Measurements from ENCODE around the gene DLAT. TPM values are rescaled to one million over a fixed set of nuclear protein-coding genes. Genes with fewer than 3 reads are reported as not detected.

Gene DLAT
- total and polyA plus RNA-seq, 2 experiments from 2014 or later, result 31.8 to 66.5 TPM

- peak; percentile 92 for DNase-seq (ENCODE audit: low spot score)
- peak; percentile 93 for ATAC-seq
- no peaks in the 10 kb centered on the region for H3K9me2 ChIP-seq (ENCODE audit: insufficient read depth)
- TF ChIP-seq NANOG (IDR thresholded peaks at IDR 0.05; ENCODE audit: borderline replicate concordance) (no peak), CTCF (conservative IDR thresholded peaks at IDR 0.05; ENCODE audit: low read depth in 2 of 2) (no peak), STAT1 (IDR thresholded peaks at IDR 0.05; ENCODE audit: unreplicated experiment) (no peak), ETS1 (IDR thresholded peaks at IDR 0.05) (no peak), EZH2 (IDR thresholded peaks at IDR 0.05; ENCODE audit: low read depth, unreplicated experiment) (no peak), POLR2AphosphoS5 (IDR thresholded peaks at IDR 0.05; ENCODE audit: low read depth) (peak; percentile 78), ZNF114 (CRISPR knock-in tag; IDR thresholded peaks at IDR 0.05) (no peak), CREB1 (CRISPR knock-in tag; IDR thresholded peaks at IDR 0.05; ENCODE audit: low read depth) (0 out of 2 replicates have a peak, but pooled peaks have one; percentile 5)
- H3K79me2 ChIP-seq (replicated peaks; ENCODE audit: insufficient read depth), result peaks cover 20% of the 10 kb centered on the region
- peak within 1 kb of the TSS; percentile 87 for H2AFZ ChIP-seq
- Mint-ChIP-seq H3K4me3 (peak within 1 kb of the TSS; percentile 97), H3K36me3 (ENCODE audit: low read depth) (peaks cover 20% of the 10 kb centered on the region), H3K9me3 (no peaks in the 10 kb centered on the region), H3K27me3 (ENCODE audit: insufficient read depth, low read depth, poor library complexity) (peaks cover 10% of the 10 kb centered on the region), H3K27ac (peak within 1 kb of the TSS; percentile 100), H3K4me1 (peaks cover 8% of the 10 kb centered on the region)
- H4K20me1 ChIP-seq (replicated peaks; ENCODE audit: insufficient read depth), result no peaks in the 10 kb centered on the region; the same call in 1 of the 2 replicates
- peaks cover 9% of the 10 kb centered on the region; the same call in 1 of the 2 replicates for H3K36me3 ChIP-seq (ENCODE audit: insufficient read depth)
- H3K27ac ChIP-seq (ENCODE audit: low read depth), result peak within 1 kb of the TSS; percentile 98
- no peaks in the 10 kb centered on the region for H3F3A ChIP-seq (replicated peaks; ENCODE audit: low read depth)
- H3K27me3 ChIP-seq (ENCODE audit: insufficient read depth), result no peaks in the 10 kb centered on the region
- peaks cover 5% of the 10 kb centered on the region for H3K4me1 ChIP-seq (ENCODE audit: insufficient read depth)
- H3K4me2 ChIP-seq, result peak within 1 kb of the TSS; percentile 97
- H3K4me3 ChIP-seq, result peak within 1 kb of the TSS; percentile 93
These were observed 49.0 kb downstream of the DLAT start, which contains the start of the genes NKAPD1 and PIH1D2 for GRCh38 chr11:112073941-112074811. TSS of gene NKAPD1 (plus strand) at chr11:112074299. CDS start at chr11:112075575, 1,276 bp downstream. TSS of gene PIH1D2 (minus strand) at chr11:112074017. CDS start at chr11:112073174, 843 bp downstream.

- TF ChIP-seq EZH2phosphoT487 (IDR thresholded peaks at IDR 0.05; ENCODE audit: unreplicated experiment) (no peak), REST (IDR thresholded peaks at IDR 0.05; ENCODE audit: unreplicated experiment) (no peak), ZNF114 (CRISPR knock-in tag; IDR thresholded peaks at IDR 0.05) (no peak)
- Histone ChIP-seq H4K20me1 (replicated peaks; ENCODE audit: insufficient read depth) (peaks cover 3% of the 10 kb centered on the region), H3K79me2 (replicated peaks; ENCODE audit: insufficient read depth) (peaks cover 27% of the 10 kb centered on the region), H3K4me2 (no peak overlapping the region), H3K4me3 (no peak overlapping the region), H3K27me3 (ENCODE audit: insufficient read depth) (no peaks in the 10 kb centered on the region), H2AFZ (no peak overlapping the region), H3K4me1 (ENCODE audit: insufficient read depth) (peaks cover 7% of the 10 kb centered on the region), H3F3A (replicated peaks; ENCODE audit: low read depth) (peaks cover 14% of the 10 kb centered on the region; the same call in 1 of the 2 replicates), H3K27ac (ENCODE audit: low read depth) (0 out of 2 replicates have a peak overlapping the region, but pooled peaks have one; percentile 18), H3K36me3 (ENCODE audit: insufficient read depth) (peaks cover 33% of the 10 kb centered on the region), H3K9me2 (ENCODE audit: insufficient read depth) (no peaks in the 10 kb centered on the region)
- no peak for DNase-seq (ENCODE audit: low spot score)
- Mint-ChIP-seq H3K4me3 (no peak overlapping the region), H3K27me3 (ENCODE audit: insufficient read depth, low read depth, poor library complexity) (peaks cover 21% of the 10 kb centered on the region), H3K4me1 (peaks cover 13% of the 10 kb centered on the region), H3K27ac (no peak overlapping the region; the same call in 1 of the 2 replicates), H3K36me3 (ENCODE audit: low read depth) (peaks cover 79% of the 10 kb centered on the region), H3K9me3 (peaks cover 4% of the 10 kb centered on the region; the same call in 2 of the 3 replicates)
- no peak for ATAC-seq
These were observed 57.5 kb downstream of the DLAT start for GRCh38 chr11:112082729-112083128.
